ENCODE data around the gene CEP120.

CEP120 gene

GRCh38 chr5:123299136-123299535 lies 124.1 kb downstream of the CEP120 start:
- no peak for DNase-seq (ENCODE audit: low spot score)

- DNase-seq (ENCODE audit: low spot score) = no peak
Observed at GRCh38 chr5:123298335-123299030, 124.7 kb downstream of the CEP120 start.

GRCh38 chr5:123297866-123298265 lies 125.3 kb downstream of the CEP120 start:
- no peak for DNase-seq (ENCODE audit: low spot score)

GRCh38 chr5:123297198-123297831 lies 125.9 kb downstream of the CEP120 start:
- DNase-seq (ENCODE audit: low spot score) = no peak
